ENCODE measurements around the gene PRKCA.
A peak's percentile ranks its signal among the peaks of the same experiment; 100 is the strongest.

PRKCA gene

DNA sequence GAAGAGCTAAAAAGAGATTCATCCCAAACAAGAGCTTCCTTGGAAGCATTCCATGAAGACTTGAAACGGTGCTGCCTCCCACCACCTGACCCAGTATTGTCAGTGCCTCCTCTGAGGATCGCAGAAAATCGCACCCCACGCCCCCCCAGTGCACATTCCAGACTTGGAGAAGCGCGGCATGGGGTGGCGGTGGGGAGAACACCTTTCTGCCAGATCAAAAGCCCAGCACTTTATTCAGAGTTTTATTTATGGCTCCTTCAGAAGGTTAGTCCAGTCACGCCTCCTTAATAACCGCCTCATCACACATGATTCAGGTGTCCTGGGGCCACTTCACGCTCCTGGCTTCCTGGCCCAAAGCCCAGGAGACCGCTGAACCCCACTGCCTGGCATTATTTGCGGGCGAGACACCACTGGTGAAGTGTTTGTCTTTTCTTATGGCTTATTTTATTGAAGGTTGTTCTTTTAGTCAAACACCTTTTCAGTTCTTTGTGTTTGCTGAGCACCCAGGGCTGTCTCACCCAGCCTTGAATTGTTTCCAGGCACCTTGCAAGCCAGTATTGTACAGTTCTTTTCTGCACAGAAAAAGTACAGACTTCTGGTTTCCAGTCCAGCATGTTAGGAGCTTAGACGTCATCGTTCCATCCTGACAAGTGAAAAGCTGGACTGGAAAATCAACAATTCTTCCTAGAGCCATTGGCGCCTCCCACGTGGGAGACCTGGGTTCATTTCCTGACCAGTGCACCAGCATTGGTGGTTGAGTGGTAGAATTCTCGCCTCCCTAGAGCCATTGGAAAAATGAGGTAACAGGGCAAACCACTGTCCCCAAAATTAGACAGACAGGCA is 452.9 kb downstream of the PRKCA start:
- ChIA-PET CTCF (interaction anchor here (0.5 to 0.6 kb wide), 2 partner anchors 257 to 513 kb away, joined by 3 read pairs; no protein-coding TSS in a partner anchor), POLR2A (ENCODE audit: low non-redundant PET) (no interaction called here)
- TF ChIP-seq, protein P1, sequence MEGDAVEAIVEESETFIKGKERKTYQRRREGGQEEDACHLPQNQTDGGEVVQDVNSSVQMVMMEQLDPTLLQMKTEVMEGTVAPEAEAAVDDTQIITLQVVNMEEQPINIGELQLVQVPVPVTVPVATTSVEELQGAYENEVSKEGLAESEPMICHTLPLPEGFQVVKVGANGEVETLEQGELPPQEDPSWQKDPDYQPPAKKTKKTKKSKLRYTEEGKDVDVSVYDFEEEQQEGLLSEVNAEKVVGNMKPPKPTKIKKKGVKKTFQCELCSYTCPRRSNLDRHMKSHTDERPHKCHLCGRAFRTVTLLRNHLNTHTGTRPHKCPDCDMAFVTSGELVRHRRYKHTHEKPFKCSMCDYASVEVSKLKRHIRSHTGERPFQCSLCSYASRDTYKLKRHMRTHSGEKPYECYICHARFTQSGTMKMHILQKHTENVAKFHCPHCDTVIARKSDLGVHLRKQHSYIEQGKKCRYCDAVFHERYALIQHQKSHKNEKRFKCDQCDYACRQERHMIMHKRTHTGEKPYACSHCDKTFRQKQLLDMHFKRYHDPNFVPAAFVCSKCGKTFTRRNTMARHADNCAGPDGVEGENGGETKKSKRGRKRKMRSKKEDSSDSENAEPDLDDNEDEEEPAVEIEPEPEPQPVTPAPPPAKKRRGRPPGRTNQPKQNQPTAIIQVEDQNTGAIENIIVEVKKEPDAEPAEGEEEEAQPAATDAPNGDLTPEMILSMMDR (conservative IDR thresholded peaks at IDR 0.05; ENCODE audit: low read depth) = no peak
- DNase-seq (ENCODE audit: low spot score) = peak; percentile 42
- no peak overlapping the region for H3K27ac ChIP-seq

DNA sequence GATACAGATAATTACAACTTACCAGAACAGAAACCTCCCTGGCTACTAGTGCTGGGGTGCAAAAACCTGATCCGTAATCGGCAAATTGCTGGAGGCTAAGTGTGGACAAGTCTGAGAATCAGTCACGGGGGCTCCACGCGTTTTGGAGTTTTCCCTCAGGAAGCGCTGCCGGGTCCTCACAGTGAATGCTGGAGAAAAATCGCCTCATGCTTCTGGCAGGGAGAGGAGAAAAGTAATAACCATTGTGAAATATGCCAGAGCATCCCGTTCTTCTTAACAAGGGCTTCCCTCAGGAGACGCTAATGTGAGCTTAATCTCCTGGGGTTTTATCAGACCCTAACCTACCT is 453.5 kb downstream of the PRKCA start:
- ChIA-PET POLR2A (ENCODE audit: low non-redundant PET) (no interaction called here), CTCF (interaction anchor here (0.6 kb wide), 1 partner anchor 256 kb away, joined by 3 read pairs; no protein-coding TSS in a partner anchor)
- no peak overlapping the region for H3K27ac ChIP-seq
- TF ChIP-seq, protein P1 (conservative IDR thresholded peaks at IDR 0.05; ENCODE audit: low read depth) = no peak
- DNase-seq (ENCODE audit: low spot score) = no peak

GRCh38 chr17:66760324-66760723 is 457.9 kb downstream of the PRKCA start:
- TF ChIP-seq, protein P1 (conservative IDR thresholded peaks at IDR 0.05; ENCODE audit: low read depth) = no peak
- ChIA-PET POLR2A (ENCODE audit: low non-redundant PET) (no interaction called here), CTCF (no interaction called here)
- H3K27ac ChIP-seq = no peak overlapping the region
- no peak for DNase-seq (ENCODE audit: low spot score)

DNA sequence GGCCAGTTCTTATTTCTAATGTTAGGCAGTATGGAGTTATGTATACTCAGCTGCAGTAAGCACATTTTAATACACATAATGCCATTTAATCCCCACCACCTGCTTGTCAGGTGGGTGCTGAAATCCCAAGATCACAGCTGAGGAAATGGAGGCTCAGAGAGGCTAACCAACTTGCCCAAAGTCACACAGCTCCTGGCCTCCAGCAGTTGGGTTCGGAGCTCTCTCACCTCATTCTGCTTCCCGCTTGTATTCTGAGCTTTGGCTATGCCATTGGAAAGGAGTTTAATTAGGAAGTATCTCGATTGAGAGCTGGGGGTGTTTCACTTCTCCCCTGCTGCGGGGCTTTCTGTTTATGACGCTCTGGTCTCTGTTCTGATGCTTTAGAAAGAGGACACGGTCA is 459.9 kb downstream of the PRKCA start:
- ChIA-PET CTCF (no interaction called here), POLR2A (ENCODE audit: low non-redundant PET) (no interaction called here)
- H3K27ac ChIP-seq = no peak overlapping the region
- DNase-seq (ENCODE audit: low spot score) = no peak
- TF ChIP-seq, protein P1 (conservative IDR thresholded peaks at IDR 0.05; ENCODE audit: low read depth) = no peak

GRCh38 chr17:66763056-66763455 is 460.6 kb downstream of the PRKCA start:
- no peak overlapping the region for H3K27ac ChIP-seq
- TF ChIP-seq, protein P1 (conservative IDR thresholded peaks at IDR 0.05; ENCODE audit: low read depth) = no peak
- ChIA-PET POLR2A (ENCODE audit: low non-redundant PET) (no interaction called here), CTCF (no interaction called here)
- DNase-seq (ENCODE audit: low spot score) = no peak

GRCh38 chr17:66764506-66764905 is 462.1 kb downstream of the PRKCA start:
- POLR2A ChIA-PET (ENCODE audit: low non-redundant PET) = no interaction called here
- TF ChIP-seq, protein P1 (conservative IDR thresholded peaks at IDR 0.05; ENCODE audit: low read depth) = no peak
- CTCF ChIA-PET = no interaction called here
- no peak overlapping the region for H3K27ac ChIP-seq
- DNase-seq (ENCODE audit: low spot score) = no peak
